H1 (cell line): ENCODE measurements around the gene ARRDC2. TPM values are rescaled to one million over a fixed set of nuclear protein-coding genes. Genes with fewer than 3 reads are reported as not detected.

Source experiments
- CBX5 ChIP-seq: fragments of 300-800, 300-1000 bp; sonication (generic); IDR thresholded peaks from 2 replicates; pipeline ENCODE4 v1.7.1; 2016; ENCODE audit warnings: antibody characterized with exemption, low read length, low read depth
- CTBP2 ChIP-seq: IDR thresholded peaks from 2 replicates; pipeline ENCODE4 v1.7.0; 2011; ENCODE audit warnings: borderline replicate concordance, mild to moderate bottlenecking, moderate library complexity, mixed read lengths, low read length; ENCODE audit not compliant: insufficient read depth, insufficient read length
- FOSL1 ChIP-seq: IDR thresholded peaks from 2 replicates; pipeline ENCODE4 v1.6.1; 2011; ENCODE audit warnings: mild to moderate bottlenecking, low read depth, low read length, moderate library complexity; ENCODE audit not compliant: insufficient read depth
- GABPA ChIP-seq: IDR thresholded peaks from 2 replicates; pipeline ENCODE4 v1.6.1; 2011; ENCODE audit warnings: mild to moderate bottlenecking, low read length, moderate library complexity, borderline replicate concordance; ENCODE audit not compliant: insufficient read depth
- JUN ChIP-seq: IDR thresholded peaks from 2 replicates; pipeline ENCODE4 v1.6.1; 2011; ENCODE audit warnings: low read depth, mild to moderate bottlenecking, improper control_type of control experiment, low read length
- SP2 ChIP-seq: IDR thresholded peaks from 2 replicates; pipeline ENCODE4 v1.6.1; 2012; ENCODE audit warnings: mild to moderate bottlenecking, low read length, inconsistent platforms
- SRF ChIP-seq: IDR thresholded peaks from 2 replicates; pipeline ENCODE4 v1.6.1; 2011; ENCODE audit warnings: mild to moderate bottlenecking, low read depth, low read length, moderate library complexity
- TAF1 ChIP-seq: IDR thresholded peaks from 2 replicates; pipeline ENCODE4 v1.6.1; 2011; ENCODE audit warnings: mild to moderate bottlenecking, low read depth, low read length
- TAF7 ChIP-seq: optimal IDR thresholded peaks from 2 replicates; pipeline ENCODE3; 2011; ENCODE audit warnings: low read depth, mild to moderate bottlenecking, inconsistent platforms, low read length, moderate library complexity, borderline replicate concordance
- TEAD4 ChIP-seq: IDR thresholded peaks from 2 replicates; pipeline ENCODE4 v1.6.1; 2012; ENCODE audit warnings: low read depth, low read length, inconsistent platforms, mixed read lengths
- polyA plus RNA-seq, 7 experiments: library from polyadenylated mRNA; depleted of rRNA in 3 of 7; stranded (reverse) in 5 of 7; unstranded in 2 of 7; fragments of >200 nt in 5 of 7; fragments of 200-250 nt in 2 of 7; gene quantifications; 1 replicate in 5 of 7; 2 replicates in 1 of 7; 4 replicates in 1 of 7; pipeline versions ENCODE4 v1.2.1 to v1.2.3, GENCODE V29; 2011 to 2013; ENCODE audit warnings: missing spikeins in 2 of 7, mixed read lengths in 2 of 7
- total RNA-seq: library from RNA; stranded (reverse); fragmentation: NEBNext Ultra II Directional; extraction: Animal tissue kit (Norgen Biotek cat#: 25700); gene quantifications from 2 replicates; pipeline ENCODE4 v1.2.1, GENCODE V29; 2021

ARRDC2 gene
- total and polyA plus RNA-seq, 2 of the 8 experiments (the other 6 are each of a cell fraction or from before 2014, with no cell fraction given), result 5.4 to 6.9 TPM

DNA sequence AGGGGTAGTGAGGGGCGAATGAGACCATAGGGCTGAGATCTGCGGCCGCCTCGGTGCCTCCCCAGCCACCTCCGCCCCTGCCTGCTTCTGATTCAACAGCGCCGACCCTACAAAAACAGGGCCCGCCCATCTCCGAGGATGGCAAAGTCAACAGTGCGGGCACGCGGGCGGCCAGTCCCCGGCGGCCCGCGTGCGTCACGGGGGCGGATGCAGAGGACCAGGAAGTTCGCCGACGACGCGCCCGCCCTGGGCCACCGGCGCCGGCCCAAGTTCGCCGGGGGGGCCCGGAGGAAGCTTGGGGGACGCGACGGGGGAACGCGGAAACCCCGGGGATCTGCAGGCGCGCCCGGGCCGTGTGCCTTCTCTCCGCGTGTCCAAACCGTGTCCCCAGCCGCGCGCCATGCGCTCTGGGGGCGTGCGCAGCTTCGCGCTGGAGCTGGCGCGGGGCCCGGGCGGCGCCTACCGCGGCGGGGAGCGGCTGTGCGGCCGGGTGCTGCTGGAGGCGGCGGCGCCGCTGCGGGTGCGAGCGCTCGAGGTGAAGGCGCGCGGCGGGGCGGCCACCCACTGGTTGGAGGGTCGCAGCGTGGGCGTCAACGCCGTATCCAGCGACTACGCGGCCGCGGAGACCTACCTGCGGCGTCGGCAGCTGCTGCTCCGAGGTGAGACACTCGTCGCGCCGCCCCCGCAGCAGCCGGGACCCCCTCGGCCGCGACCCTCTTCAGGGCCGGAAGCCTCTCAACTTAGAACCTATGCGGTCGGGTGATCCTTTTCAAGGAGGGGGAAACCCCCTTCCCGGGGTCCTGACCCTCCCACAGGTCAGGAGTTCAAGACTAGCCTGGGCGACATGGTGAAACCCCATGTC is 6.8 kb upstream of the ARRDC2 start (continued):
- TF ChIP-seq TAF7 (no peak), CBX5 (no peak), TAF1 (peak; percentile 61), JUN (no peak), FOSL1 (no peak), SRF (no peak), GABPA (no peak), TEAD4 (no peak), CTBP2 (no peak), SP2 (no peak)
